GM13976 (cell line): ENCODE measurements around the gene TRIO.

ENCODE experiments used
- DNase-seq: peaks from one replicate; pipeline ENCODE4 v3.0.0; 2012; ENCODE audit warnings: low spot score
- CTCF ChIP-seq: IDR thresholded peaks from 2 replicates; pipeline ENCODE4 v1.5.1; 2012; ENCODE audit warnings: borderline replicate concordance, mild to moderate bottlenecking; ENCODE audit not compliant: insufficient read depth; ENCODE audit errors: extremely low read depth, missing control alignments, control extremely low read depth
- in situ Hi-C: fragments of 300-500 bp; cut with MboI; formaldehyde crosslinking; loops from one replicate; pipeline ENCODE4 v1.12.0; 2022; ENCODE audit warnings: low sequenced_read_pairs, mixed read lengths, inconsistent platforms; ENCODE audit not compliant: unreplicated experiment

Gene TRIO

GRCh38 chr5:14508046-14508445, 364.9 kb downstream of the TRIO start:
- in situ Hi-C loops, result no loop called here
- DNase-seq, result no peak
- TF ChIP-seq CTCF, result no peak

- DNase-seq, result no peak
- in situ Hi-C loops, result no loop called here
- TF ChIP-seq CTCF, result no peak
These were observed 366.4 kb downstream of the TRIO start for GRCh38 chr5:14509556-14509955.

- in situ Hi-C loops, result no loop called here
- peak; percentile 25 for DNase-seq
- no peak for TF ChIP-seq CTCF
These were observed 367.1 kb downstream of the TRIO start for GRCh38 chr5:14510156-14510734.

- DNase-seq, result no peak
- no peak for TF ChIP-seq CTCF
- in situ Hi-C loops, result no loop called here
These were observed 367.7 kb downstream of the TRIO start for GRCh38 chr5:14510880-14511279.

GRCh38 chr5:14512574-14512973, 369.4 kb downstream of the TRIO start:
- TF ChIP-seq CTCF, result no peak
- DNase-seq, result no peak
- in situ Hi-C loops, result no loop called here

- in situ Hi-C loops, result no loop called here
- no peak for TF ChIP-seq CTCF
- DNase-seq, result no peak
These were observed 370.1 kb downstream of the TRIO start for GRCh38 chr5:14513266-14513665.
